ENCODE results near the gene ERMN.

ERMN gene

DNA sequence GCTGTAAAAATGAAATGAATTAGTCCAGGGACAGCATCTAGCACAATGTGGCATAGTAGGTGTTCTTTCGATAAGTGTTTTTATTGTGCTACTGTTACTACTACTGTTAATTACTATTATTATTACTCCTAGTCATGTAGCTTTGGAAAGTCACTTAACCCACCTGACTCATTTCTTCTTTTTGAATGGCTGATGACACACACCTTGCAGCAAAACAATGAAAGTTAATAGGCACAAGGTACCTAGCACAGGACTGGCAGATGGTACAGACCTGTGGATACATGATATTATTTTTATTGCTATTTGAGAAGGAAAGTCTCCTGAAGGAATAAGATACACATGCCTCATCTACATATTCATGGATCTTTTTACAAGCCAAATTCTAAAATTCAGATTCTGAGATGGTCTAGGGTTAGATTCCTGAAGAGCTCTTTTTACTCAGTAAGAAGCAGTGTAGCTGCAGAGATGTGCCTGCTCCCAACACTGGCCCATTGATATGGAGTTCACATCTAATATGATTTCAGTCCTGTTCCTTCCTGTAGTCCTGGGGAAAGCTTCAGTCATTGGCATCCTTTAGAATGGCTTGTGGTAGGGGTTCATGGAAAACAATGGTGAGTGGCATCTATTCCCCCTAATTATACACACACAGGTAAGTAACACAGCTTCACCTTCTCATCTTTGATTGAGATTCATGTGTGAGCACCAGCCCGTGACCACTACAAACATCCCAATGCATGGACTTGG, 7.9 kb upstream of the ERMN start:
- H3K27ac ChIP-seq, result no peak overlapping the region
- H3K4me1 ChIP-seq, result peaks cover 3% of the 10 kb centered on the region
- no peaks in the 10 kb centered on the region for H3K27me3 ChIP-seq
- no peaks in the 10 kb centered on the region for H4K20me1 ChIP-seq
- H3K9me3 ChIP-seq, result no peaks in the 10 kb centered on the region
- H3K36me3 ChIP-seq, result no peaks in the 10 kb centered on the region
- no peak overlapping the region for H3K9ac ChIP-seq
- no peak overlapping the region for H3K4me3 ChIP-seq
- TF ChIP-seq Cebpa-rat (IDR thresholded peaks at IDR 0.05), result no peak
- no peak overlapping the region for H3K4me2 ChIP-seq

DNA sequence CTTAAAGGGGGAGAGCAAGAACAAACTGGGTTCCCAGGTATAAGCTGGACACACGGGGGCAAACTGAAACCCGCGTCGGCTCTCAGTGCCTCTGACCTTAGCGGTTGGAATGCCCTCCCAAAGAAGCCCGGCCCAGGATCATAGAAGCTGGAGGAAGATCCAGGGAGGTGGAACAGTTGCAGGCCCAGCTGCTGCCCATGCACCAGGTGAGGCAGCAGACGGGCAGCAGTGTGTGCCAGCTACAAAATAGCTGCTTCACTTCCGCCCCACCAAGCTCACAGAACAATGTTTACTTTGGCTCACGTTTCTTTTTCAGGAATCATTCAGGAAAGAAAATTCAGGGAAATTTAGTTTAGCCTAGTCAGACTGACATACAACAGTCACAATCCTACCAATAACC, 3.9 kb upstream of the ERMN start:
- no peak for TF ChIP-seq Cebpa-rat (IDR thresholded peaks at IDR 0.05)
- H3K9me3 ChIP-seq, result no peaks in the 10 kb centered on the region
- no peak overlapping the region for H3K27ac ChIP-seq
- no peaks in the 10 kb centered on the region for H3K27me3 ChIP-seq
- H4K20me1 ChIP-seq, result no peaks in the 10 kb centered on the region
- no peaks in the 10 kb centered on the region for H3K36me3 ChIP-seq
- no peak overlapping the region for H3K4me2 ChIP-seq
- no peak overlapping the region for H3K9ac ChIP-seq
- H3K4me3 ChIP-seq, result no peak overlapping the region
- peaks cover 17% of the 10 kb centered on the region for H3K4me1 ChIP-seq

DNA sequence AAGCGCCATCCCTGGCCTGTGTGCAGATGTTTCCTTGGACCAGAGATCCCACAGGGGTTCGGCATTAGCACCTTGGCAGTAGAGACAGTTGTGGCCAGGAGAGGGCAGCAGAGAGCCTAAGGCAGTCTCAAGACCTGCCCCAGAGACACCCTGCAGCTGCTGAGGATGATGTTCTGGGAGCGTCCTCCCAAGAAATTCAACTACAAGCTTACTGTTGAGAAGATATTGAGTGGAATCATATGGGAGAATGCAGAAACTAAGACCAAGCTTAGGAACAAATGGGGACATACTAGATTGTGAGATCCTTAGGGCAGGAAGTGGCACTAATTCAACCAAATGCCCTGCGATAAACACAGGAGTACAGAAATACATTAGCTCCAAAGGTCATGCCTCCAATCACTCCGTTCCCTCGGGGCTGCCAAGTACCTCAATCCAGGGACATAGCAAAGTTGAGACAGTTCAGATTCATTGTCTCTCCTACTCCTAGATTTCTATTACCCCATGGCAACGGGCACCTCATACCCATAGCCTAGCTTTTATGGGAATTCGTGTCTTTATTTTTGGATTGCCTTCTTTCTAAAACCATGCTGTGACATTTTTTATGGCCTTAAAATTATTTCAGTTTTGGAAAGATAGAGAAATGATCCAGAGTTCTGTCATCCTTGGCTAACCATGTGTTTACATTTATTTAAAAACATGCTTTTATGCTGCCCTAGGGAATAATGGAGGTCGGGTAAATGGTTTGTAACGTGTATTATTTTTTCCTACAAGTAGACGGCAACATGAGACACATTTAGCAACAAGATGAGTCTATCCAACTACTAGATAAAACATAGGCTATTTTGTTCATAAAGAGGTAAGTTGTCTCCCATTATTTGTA, 2.2 kb upstream of the ERMN start:
- Histone ChIP-seq H4K20me1 (no peaks in the 10 kb centered on the region), H3K9ac (no peak overlapping the region), H3K4me3 (no peak overlapping the region), H3K4me1 (peaks cover 17% of the 10 kb centered on the region), H3K4me2 (peak overlapping the region; percentile 53), H3K27ac (no peak overlapping the region), H3K36me3 (no peaks in the 10 kb centered on the region), H3K9me3 (no peaks in the 10 kb centered on the region), H3K27me3 (no peaks in the 10 kb centered on the region)
- no peak for TF ChIP-seq Cebpa-rat (IDR thresholded peaks at IDR 0.05)

DNA sequence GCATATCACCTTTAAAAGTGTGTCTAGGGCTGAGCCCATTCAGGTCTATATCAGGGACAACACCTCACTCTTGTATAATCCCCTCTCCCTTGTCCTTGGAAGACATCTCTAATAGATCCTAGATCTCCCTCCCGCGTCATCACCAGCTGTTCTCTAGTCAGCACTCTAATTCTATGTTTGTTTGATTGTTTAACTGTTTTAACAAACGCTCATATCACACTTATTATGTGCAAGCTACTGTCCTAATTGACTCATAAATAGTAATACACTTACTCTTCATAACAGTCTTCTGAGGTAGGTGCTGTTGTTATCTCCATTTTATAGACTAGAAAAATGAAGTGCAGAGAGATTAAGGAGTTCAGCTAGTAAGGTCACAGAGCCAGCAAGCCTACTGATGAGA, 1.6 kb upstream of the ERMN start:
- H4K20me1 ChIP-seq, result no peaks in the 10 kb centered on the region
- no peak overlapping the region for H3K27ac ChIP-seq
- TF ChIP-seq Cebpa-rat (IDR thresholded peaks at IDR 0.05), result no peak
- no peak overlapping the region for H3K4me2 ChIP-seq
- no peaks in the 10 kb centered on the region for H3K27me3 ChIP-seq
- no peak overlapping the region for H3K9ac ChIP-seq
- H3K4me3 ChIP-seq, result no peak overlapping the region
- H3K4me1 ChIP-seq, result peaks cover 17% of the 10 kb centered on the region
- no peaks in the 10 kb centered on the region for H3K36me3 ChIP-seq
- H3K9me3 ChIP-seq, result no peaks in the 10 kb centered on the region

DNA sequence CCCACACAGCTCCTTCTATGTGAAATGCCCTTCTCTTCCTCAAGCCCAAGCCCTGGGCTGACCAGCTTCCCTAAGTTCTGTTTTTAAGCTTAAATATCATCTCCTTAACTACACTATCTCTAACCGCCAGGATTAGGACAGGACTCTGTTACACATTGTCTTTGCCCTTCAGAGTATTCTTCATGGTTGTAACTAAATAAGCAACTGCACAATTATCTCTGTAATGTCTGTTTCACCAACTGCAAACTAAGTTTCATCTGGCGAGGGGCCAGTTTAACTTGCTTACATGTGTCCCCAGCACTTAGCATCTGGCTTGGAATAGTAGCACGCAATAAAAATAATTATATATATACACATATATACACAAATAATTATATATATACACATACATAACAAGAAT, 1.1 kb upstream of the ERMN start:
- Histone ChIP-seq H3K4me2 (no peak overlapping the region), H3K4me1 (peaks cover 17% of the 10 kb centered on the region), H3K9ac (no peak overlapping the region), H3K27ac (no peak overlapping the region), H4K20me1 (no peaks in the 10 kb centered on the region), H3K36me3 (no peaks in the 10 kb centered on the region), H3K27me3 (no peaks in the 10 kb centered on the region), H3K4me3 (no peak overlapping the region), H3K9me3 (no peaks in the 10 kb centered on the region)
- TF ChIP-seq Cebpa-rat (IDR thresholded peaks at IDR 0.05), result no peak

DNA sequence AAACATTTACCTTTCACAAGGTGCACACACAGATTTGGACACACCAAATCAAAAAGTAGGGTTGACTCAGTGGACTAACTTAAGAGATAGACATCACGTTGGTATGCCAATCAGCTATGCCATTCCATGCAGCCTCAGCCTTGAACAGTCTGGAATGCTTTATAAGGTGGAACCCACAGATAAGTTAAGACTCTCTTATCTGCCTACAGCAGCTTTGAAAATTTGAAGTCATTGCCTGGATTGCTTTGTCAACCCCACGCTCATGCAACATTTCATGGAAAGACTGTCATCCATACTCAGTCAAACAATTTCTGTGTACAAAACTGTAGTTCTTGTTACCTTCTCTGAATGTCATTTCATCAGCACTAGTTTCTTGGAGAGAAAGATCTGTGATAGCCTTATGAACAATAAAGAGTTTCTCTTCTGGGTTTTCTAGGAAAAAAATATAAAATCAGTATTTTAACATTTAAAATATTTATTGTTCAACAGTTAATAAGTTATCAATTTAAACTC, 1.2 kb downstream of the ERMN start:
- no peak overlapping the region for H3K4me3 ChIP-seq
- H3K4me1 ChIP-seq, result peaks cover 17% of the 10 kb centered on the region
- H3K27me3 ChIP-seq, result no peaks in the 10 kb centered on the region
- H3K9ac ChIP-seq, result no peak overlapping the region
- no peaks in the 10 kb centered on the region for H3K36me3 ChIP-seq
- no peak overlapping the region for H3K4me2 ChIP-seq
- no peaks in the 10 kb centered on the region for H4K20me1 ChIP-seq
- no peak overlapping the region for H3K27ac ChIP-seq
- no peak for TF ChIP-seq Cebpa-rat (IDR thresholded peaks at IDR 0.05)
- no peaks in the 10 kb centered on the region for H3K9me3 ChIP-seq

DNA sequence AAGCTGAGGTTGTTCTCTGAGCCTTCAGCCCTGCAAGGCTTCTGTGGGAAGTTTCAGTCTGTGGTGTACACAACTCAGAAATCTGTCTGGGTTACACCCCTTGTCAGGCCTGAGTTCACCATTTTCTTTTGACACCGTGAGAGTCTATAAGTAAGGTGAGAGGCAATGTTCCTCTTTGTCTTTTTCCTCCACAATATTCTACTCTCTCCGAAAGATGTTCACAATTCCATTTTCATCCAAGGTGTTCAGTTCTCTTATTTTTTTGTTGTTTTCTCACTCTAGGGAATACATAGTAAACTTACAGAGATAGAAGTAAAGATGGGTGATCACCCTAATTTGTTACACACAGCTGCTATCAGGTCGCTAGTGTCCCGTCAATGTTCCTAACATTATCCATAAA, 3.2 kb downstream of the ERMN start:
- no peaks in the 10 kb centered on the region for H4K20me1 ChIP-seq
- no peak overlapping the region for H3K4me3 ChIP-seq
- no peaks in the 10 kb centered on the region for H3K36me3 ChIP-seq
- no peak for TF ChIP-seq Cebpa-rat (IDR thresholded peaks at IDR 0.05)
- H3K9me3 ChIP-seq, result no peaks in the 10 kb centered on the region
- no peak overlapping the region for H3K9ac ChIP-seq
- peaks cover 4% of the 10 kb centered on the region; the same call in 1 of the 2 replicates for H3K4me1 ChIP-seq
- no peaks in the 10 kb centered on the region for H3K27me3 ChIP-seq
- H3K27ac ChIP-seq, result no peak overlapping the region
- no peak overlapping the region for H3K4me2 ChIP-seq

DNA sequence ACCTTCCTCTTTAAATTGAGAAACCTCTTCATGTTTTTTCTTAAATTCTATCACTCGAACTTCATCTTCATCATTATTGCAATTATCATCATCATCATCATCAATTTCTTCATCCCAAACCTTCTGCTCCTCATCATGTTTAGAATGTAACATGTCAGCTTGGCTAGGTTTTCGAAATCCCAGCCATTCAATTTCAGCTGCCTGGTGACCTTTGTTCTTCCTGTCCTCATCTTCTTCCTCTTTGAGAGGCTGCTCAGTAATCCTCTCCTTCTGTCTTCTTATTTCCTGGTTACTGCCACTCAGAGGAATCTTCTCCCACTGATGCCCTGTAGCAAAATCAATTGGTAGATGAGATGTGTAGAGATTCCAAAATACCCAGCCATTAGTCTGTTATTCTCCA, 4.2 kb downstream of the ERMN start:
- Histone ChIP-seq H3K9ac (no peak overlapping the region), H3K4me2 (no peak overlapping the region), H3K27me3 (no peaks in the 10 kb centered on the region), H3K4me1 (no peaks in the 10 kb centered on the region), H3K36me3 (no peaks in the 10 kb centered on the region), H4K20me1 (no peaks in the 10 kb centered on the region), H3K4me3 (no peak overlapping the region), H3K9me3 (no peaks in the 10 kb centered on the region), H3K27ac (no peak overlapping the region)
- TF ChIP-seq Cebpa-rat (IDR thresholded peaks at IDR 0.05), result no peak

DNA sequence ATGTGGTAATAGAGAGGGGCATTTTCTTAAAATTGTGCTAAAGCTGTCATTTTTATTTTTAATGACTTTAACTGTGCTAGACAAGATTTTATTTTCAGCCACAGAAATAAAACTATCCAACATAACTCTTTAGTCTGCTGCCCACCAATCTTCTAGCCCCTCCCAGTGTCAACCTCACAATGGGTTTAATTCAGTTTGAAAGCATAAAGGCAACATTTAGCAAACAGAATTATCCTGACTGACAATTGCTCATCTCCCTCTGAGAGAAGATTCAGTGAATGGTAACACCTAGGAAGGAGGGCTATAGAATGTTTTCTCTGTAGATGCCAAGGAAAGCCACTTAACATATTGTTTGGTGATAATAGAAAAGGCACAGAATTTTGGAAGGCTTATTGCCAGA, 5.2 kb downstream of the ERMN start:
- Histone ChIP-seq H3K9me3 (no peaks in the 10 kb centered on the region), H3K27ac (no peak overlapping the region), H3K9ac (no peak overlapping the region), H3K36me3 (no peaks in the 10 kb centered on the region), H3K4me1 (no peaks in the 10 kb centered on the region), H3K4me3 (no peak overlapping the region), H3K27me3 (no peaks in the 10 kb centered on the region), H3K4me2 (no peak overlapping the region), H4K20me1 (no peaks in the 10 kb centered on the region)
- no peak for TF ChIP-seq Cebpa-rat (IDR thresholded peaks at IDR 0.05)

DNA sequence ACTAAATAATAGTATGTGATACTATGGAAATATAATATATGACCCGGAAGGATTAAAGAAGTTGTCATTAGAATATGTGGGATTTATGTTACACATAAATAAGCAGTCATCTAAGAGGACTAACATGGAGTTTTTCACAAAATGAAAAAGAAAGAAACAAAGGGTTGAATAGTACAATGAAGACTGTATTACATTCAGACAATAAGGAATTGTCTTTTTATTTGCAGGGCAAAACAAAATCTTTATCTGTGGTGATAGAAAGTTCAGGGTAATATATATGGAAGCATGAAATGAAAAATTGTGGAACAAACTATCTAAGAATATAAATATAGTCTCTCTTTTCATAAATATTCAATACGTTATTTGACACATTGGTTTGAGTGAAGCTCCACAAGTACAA, 5.8 kb downstream of the ERMN start:
- Histone ChIP-seq H3K27ac (no peak overlapping the region), H3K36me3 (no peaks in the 10 kb centered on the region), H3K4me2 (no peak overlapping the region), H3K9me3 (no peaks in the 10 kb centered on the region), H3K4me1 (no peaks in the 10 kb centered on the region), H3K9ac (no peak overlapping the region), H4K20me1 (no peaks in the 10 kb centered on the region), H3K27me3 (no peaks in the 10 kb centered on the region), H3K4me3 (no peak overlapping the region)
- TF ChIP-seq Cebpa-rat (IDR thresholded peaks at IDR 0.05), result no peak

Data from BLaER1 (cell line).